Measurements from ENCODE around the gene RAB3GAP1. TPM values are rescaled to one million over a fixed set of nuclear protein-coding genes. Genes with fewer than 3 reads are reported as not detected.

RAB3GAP1 gene
- total RNA-seq, 1 donor from 2014 or later, result 49.3 TPM

DNA sequence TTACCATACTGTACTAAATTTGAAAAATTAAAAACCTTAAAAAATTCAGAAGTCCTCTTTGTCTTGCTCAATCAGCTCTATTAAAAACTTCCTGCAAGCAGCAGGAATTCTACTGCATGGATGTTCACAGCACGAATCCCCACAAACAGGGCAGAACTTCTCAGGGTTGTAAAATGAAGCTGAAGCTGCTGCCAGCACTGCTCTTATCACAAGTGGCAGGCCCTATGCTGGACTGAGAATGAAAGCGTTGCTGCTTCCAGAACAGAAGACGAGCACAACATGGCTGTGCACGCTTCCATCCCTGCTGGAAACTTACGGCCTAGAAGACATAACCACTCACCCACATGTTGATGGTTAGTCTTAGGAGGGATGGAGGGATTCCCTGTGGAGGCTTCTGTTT is 134.0 kb downstream of the RAB3GAP1 start:
- Histone ChIP-seq H3K9me3 (ENCODE audit: insufficient read depth, low read depth, low read length) (no peaks in the 10 kb centered on the region), H3K36me3 (ENCODE audit: insufficient read depth, low read length) (no peaks in the 10 kb centered on the region), H3K79me2 (ENCODE audit: insufficient read depth, low read length) (no peaks in the 10 kb centered on the region), H3K4me1 (ENCODE audit: insufficient read depth, low read length) (no peaks in the 10 kb centered on the region), H2AFZ (ENCODE audit: low read depth, low read length) (no peak overlapping the region), H3K4me3 (ENCODE audit: insufficient read depth, low read depth, low read length) (no peak overlapping the region), H3K27ac (ENCODE audit: low read depth, low read length) (no peak overlapping the region), H4K20me1 (ENCODE audit: insufficient read depth, low read length) (no peaks in the 10 kb centered on the region), H3K9ac (ENCODE audit: low read length) (no peak overlapping the region), H3K27me3 (ENCODE audit: insufficient read depth, low read length) (no peaks in the 10 kb centered on the region), H3K4me2 (ENCODE audit: low read length) (no peak overlapping the region)
- TF ChIP-seq, protein P1, sequence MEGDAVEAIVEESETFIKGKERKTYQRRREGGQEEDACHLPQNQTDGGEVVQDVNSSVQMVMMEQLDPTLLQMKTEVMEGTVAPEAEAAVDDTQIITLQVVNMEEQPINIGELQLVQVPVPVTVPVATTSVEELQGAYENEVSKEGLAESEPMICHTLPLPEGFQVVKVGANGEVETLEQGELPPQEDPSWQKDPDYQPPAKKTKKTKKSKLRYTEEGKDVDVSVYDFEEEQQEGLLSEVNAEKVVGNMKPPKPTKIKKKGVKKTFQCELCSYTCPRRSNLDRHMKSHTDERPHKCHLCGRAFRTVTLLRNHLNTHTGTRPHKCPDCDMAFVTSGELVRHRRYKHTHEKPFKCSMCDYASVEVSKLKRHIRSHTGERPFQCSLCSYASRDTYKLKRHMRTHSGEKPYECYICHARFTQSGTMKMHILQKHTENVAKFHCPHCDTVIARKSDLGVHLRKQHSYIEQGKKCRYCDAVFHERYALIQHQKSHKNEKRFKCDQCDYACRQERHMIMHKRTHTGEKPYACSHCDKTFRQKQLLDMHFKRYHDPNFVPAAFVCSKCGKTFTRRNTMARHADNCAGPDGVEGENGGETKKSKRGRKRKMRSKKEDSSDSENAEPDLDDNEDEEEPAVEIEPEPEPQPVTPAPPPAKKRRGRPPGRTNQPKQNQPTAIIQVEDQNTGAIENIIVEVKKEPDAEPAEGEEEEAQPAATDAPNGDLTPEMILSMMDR (IDR thresholded peaks at IDR 0.05; ENCODE audit: insufficient read depth, low read depth, low read length), result no peak
- no peak for TF ChIP-seq EZH2 (IDR thresholded peaks at IDR 0.05; ENCODE audit: insufficient read depth, low read length)
- no peak for FAIRE-seq
- Mint-ChIP-seq H3K4me3 (ENCODE audit: unreplicated experiment) (no peak overlapping the region), H3K27ac (ENCODE audit: unreplicated experiment) (no peak overlapping the region), H3K27me3 (ENCODE audit: low read depth, unreplicated experiment) (no peaks in the 10 kb centered on the region), H3K4me1 (ENCODE audit: low read depth, unreplicated experiment) (no peaks in the 10 kb centered on the region), H3K36me3 (ENCODE audit: low read depth, unreplicated experiment) (no peaks in the 10 kb centered on the region), H3K9me3 (ENCODE audit: unreplicated experiment) (peaks cover 5% of the 10 kb centered on the region)
- no peak for DNase-seq (ENCODE audit: low read depth)

DNA sequence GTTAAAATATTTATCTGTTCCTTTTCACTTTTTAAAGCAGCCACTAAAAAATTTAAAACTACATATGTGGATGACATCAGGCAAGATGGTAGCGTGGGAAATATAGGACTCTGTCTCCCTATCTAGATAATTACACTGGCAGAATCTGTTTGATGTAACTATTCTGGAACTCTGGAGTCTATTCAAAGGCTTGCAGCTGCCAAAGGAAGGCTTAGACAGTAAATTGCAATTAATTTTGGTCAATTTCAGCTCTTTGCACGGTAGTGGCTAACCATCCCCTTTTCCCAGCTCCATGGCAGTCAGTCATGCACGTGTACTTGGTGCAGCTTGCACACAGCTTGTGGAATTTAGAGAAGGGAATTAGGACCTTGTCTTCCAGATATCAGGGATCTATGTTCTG is 135.2 kb downstream of the RAB3GAP1 start:
- TF ChIP-seq, protein P1 (IDR thresholded peaks at IDR 0.05; ENCODE audit: insufficient read depth, low read depth, low read length), result no peak
- TF ChIP-seq EZH2 (IDR thresholded peaks at IDR 0.05; ENCODE audit: insufficient read depth, low read length), result no peak
- Mint-ChIP-seq H3K9me3 (ENCODE audit: unreplicated experiment) (peaks cover 5% of the 10 kb centered on the region), H3K27ac (ENCODE audit: unreplicated experiment) (no peak overlapping the region), H3K27me3 (ENCODE audit: low read depth, unreplicated experiment) (no peaks in the 10 kb centered on the region), H3K36me3 (ENCODE audit: low read depth, unreplicated experiment) (no peaks in the 10 kb centered on the region), H3K4me3 (ENCODE audit: unreplicated experiment) (no peak overlapping the region), H3K4me1 (ENCODE audit: low read depth, unreplicated experiment) (no peaks in the 10 kb centered on the region)
- Histone ChIP-seq H3K9me3 (ENCODE audit: insufficient read depth, low read depth, low read length) (no peaks in the 10 kb centered on the region), H3K4me2 (ENCODE audit: low read length) (no peak overlapping the region), H3K9ac (ENCODE audit: low read length) (no peak overlapping the region), H3K27ac (ENCODE audit: low read depth, low read length) (no peak overlapping the region), H3K4me1 (ENCODE audit: insufficient read depth, low read length) (no peaks in the 10 kb centered on the region), H4K20me1 (ENCODE audit: insufficient read depth, low read length) (no peaks in the 10 kb centered on the region), H3K4me3 (ENCODE audit: insufficient read depth, low read depth, low read length) (no peak overlapping the region), H2AFZ (ENCODE audit: low read depth, low read length) (no peak overlapping the region), H3K79me2 (ENCODE audit: insufficient read depth, low read length) (no peaks in the 10 kb centered on the region), H3K36me3 (ENCODE audit: insufficient read depth, low read length) (no peaks in the 10 kb centered on the region), H3K27me3 (ENCODE audit: insufficient read depth, low read length) (no peaks in the 10 kb centered on the region)
- DNase-seq (ENCODE audit: low read depth) (no peak), FAIRE-seq (no peak)

DNA sequence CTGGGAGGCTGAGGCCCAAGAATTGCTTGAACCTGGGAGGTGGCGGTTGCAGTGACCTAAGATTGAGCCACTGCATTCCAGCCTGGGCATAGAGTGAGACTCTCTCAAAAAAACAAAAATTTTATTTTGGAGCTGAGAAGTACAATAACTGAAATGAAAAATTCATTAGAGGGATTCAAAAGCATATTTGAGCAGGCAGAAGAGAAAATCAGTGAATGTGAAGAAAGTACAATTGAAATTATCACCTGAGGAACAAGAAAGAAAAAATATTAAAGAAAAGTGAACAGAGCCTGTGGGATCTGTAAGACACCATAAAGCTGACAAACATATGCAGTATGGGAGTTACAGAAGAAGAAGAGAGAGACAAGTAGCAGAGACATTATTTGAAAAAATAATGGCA is 137.1 kb downstream of the RAB3GAP1 start:
- FAIRE-seq, result no peak
- no peak overlapping the region for H3K4me3 Mint-ChIP-seq (ENCODE audit: unreplicated experiment)
- Histone ChIP-seq H3K27me3 (ENCODE audit: insufficient read depth, low read length) (no peaks in the 10 kb centered on the region), H3K4me2 (ENCODE audit: low read length) (no peak overlapping the region), H3K27ac (ENCODE audit: low read depth, low read length) (no peak overlapping the region), H2AFZ (ENCODE audit: low read depth, low read length) (no peak overlapping the region), H4K20me1 (ENCODE audit: insufficient read depth, low read length) (no peaks in the 10 kb centered on the region), H3K36me3 (ENCODE audit: insufficient read depth, low read length) (no peaks in the 10 kb centered on the region), H3K4me1 (ENCODE audit: insufficient read depth, low read length) (no peaks in the 10 kb centered on the region), H3K9me3 (ENCODE audit: insufficient read depth, low read depth, low read length) (no peaks in the 10 kb centered on the region), H3K79me2 (ENCODE audit: insufficient read depth, low read length) (no peaks in the 10 kb centered on the region), H3K9ac (ENCODE audit: low read length) (no peak overlapping the region), H3K4me3 (ENCODE audit: insufficient read depth, low read depth, low read length) (no peak overlapping the region)
- DNase-seq (ENCODE audit: low read depth), result no peak
- no peaks in the 10 kb centered on the region for H3K36me3 Mint-ChIP-seq (ENCODE audit: low read depth, unreplicated experiment)
- no peaks in the 10 kb centered on the region for H3K4me1 Mint-ChIP-seq (ENCODE audit: low read depth, unreplicated experiment)
- TF ChIP-seq EZH2 (IDR thresholded peaks at IDR 0.05; ENCODE audit: insufficient read depth, low read length), result no peak
- TF ChIP-seq, protein P1 (IDR thresholded peaks at IDR 0.05; ENCODE audit: insufficient read depth, low read depth, low read length), result no peak
- no peak overlapping the region for H3K27ac Mint-ChIP-seq (ENCODE audit: unreplicated experiment)
- no peaks in the 10 kb centered on the region for H3K27me3 Mint-ChIP-seq (ENCODE audit: low read depth, unreplicated experiment)
- peaks cover 8% of the 10 kb centered on the region for H3K9me3 Mint-ChIP-seq (ENCODE audit: unreplicated experiment)
